C4-2B (cell line): ENCODE measurements around the gene CTU2.

Experiments
- H3K27ac ChIP-seq: fragments of 450-650 bp; 2 replicates; pipeline ENCODE4 v1.5.1; 2017
- CTCF ChIP-seq: fragments of 450-650 bp; conservative IDR thresholded peaks from 2 replicates; pipeline ENCODE4 v1.5.1; 2017; ENCODE audit warnings: mild to moderate bottlenecking
- ZFX ChIP-seq: fragments of 450-650 bp; IDR thresholded peaks from 2 replicates; pipeline ENCODE4 v1.6.1; 2017

The CTU2 gene

GRCh38 chr16:88740727-88741055 lies 34.4 kb downstream of the CTU2 start:
- peak overlapping the region; percentile 74; the same call in 1 of the 2 replicates for H3K27ac ChIP-seq
- no peak for TF ChIP-seq ZFX

- TF ChIP-seq CTCF (no peak), ZFX (no peak)
- H3K27ac ChIP-seq: 0 out of 2 replicates have a peak overlapping the region, but pooled peaks have one; percentile 74
Observed at GRCh38 chr16:88741368-88741767, 35.1 kb downstream of the CTU2 start.

- TF ChIP-seq ZFX (no peak), CTCF (no peak)
- peak overlapping the region; percentile 24; the same call in 1 of the 2 replicates for H3K27ac ChIP-seq
Observed at GRCh38 chr16:88742896-88743605, 36.7 kb downstream of the CTU2 start.

- H3K27ac ChIP-seq: peak overlapping the region; percentile 24
- TF ChIP-seq ZFX: no peak
- peak; percentile 92 for TF ChIP-seq CTCF
Observed at GRCh38 chr16:88743693-88744576, 37.6 kb downstream of the CTU2 start.

GRCh38 chr16:88744577-88745521 lies 38.5 kb downstream of the CTU2 start:
- H3K27ac ChIP-seq: peak overlapping the region; percentile 24
- no peak for TF ChIP-seq ZFX
- TF ChIP-seq CTCF: no peak

- peak overlapping the region; percentile 65 for H3K27ac ChIP-seq
Observed at GRCh38 chr16:88746506-88746905, 40.2 kb downstream of the CTU2 start.

More at GRCh38 chr16:88746506-88746905, 40.2 kb downstream of the CTU2 start:
- no peak for TF ChIP-seq CTCF
- TF ChIP-seq ZFX: no peak
